Skeletal muscle satellite cell (primary cell): ENCODE data around the gene CELF4.

Experiments
- H3K27me3 ChIP-seq: 2 replicates; pipeline ENCODE4 v1.7.0; 2013; ENCODE audit warnings: low read length; ENCODE audit not compliant: control insufficient read depth, insufficient read depth
- H3K36me3 ChIP-seq: 2 replicates; pipeline ENCODE4 v1.7.0; 2013; ENCODE audit warnings: mild to moderate bottlenecking, control low read depth, low read length; ENCODE audit not compliant: insufficient read depth
- H3K4me1 ChIP-seq: 2 replicates; pipeline ENCODE4 v1.7.0; 2013; ENCODE audit warnings: low read length; ENCODE audit not compliant: control insufficient read depth, insufficient read depth
- H3K4me2 ChIP-seq: 2 replicates; pipeline ENCODE4 v1.7.0; 2013; ENCODE audit warnings: mild to moderate bottlenecking, low read length
- H3K4me3 ChIP-seq: 2 replicates; pipeline ENCODE4 v1.7.0; 2013; ENCODE audit warnings: low read length
- H3K9ac ChIP-seq: 2 replicates; pipeline ENCODE4 v1.7.0; 2013; ENCODE audit warnings: mild to moderate bottlenecking, low read depth, low read length, moderate library complexity
- H3K9me3 ChIP-seq: replicated peaks from 2 replicates; pipeline ENCODE4 v1.7.0; 2013; ENCODE audit warnings: mild to moderate bottlenecking, control low read depth, low read length

CELF4 gene

GRCh38 chr18:37554399-37554787 lies 11.2 kb downstream of the CELF4 start:
- Histone ChIP-seq H3K9me3 (no peaks in the 10 kb centered on the region), H3K4me1 (no peaks in the 10 kb centered on the region), H3K4me3 (no peak overlapping the region), H3K4me2 (no peak overlapping the region), H3K27me3 (no peaks in the 10 kb centered on the region), H3K36me3 (no peaks in the 10 kb centered on the region), H3K9ac (no peak overlapping the region)

- Histone ChIP-seq H3K4me2 (no peak overlapping the region), H3K36me3 (no peaks in the 10 kb centered on the region), H3K4me1 (no peaks in the 10 kb centered on the region), H3K4me3 (no peak overlapping the region), H3K9ac (no peak overlapping the region), H3K9me3 (no peaks in the 10 kb centered on the region), H3K27me3 (no peaks in the 10 kb centered on the region)
Measured at GRCh38 chr18:37553633-37554398, 11.8 kb downstream of the CELF4 start.

- Histone ChIP-seq H3K9ac (no peak overlapping the region), H3K9me3 (no peaks in the 10 kb centered on the region), H3K27me3 (no peaks in the 10 kb centered on the region), H3K4me2 (no peak overlapping the region), H3K36me3 (no peaks in the 10 kb centered on the region), H3K4me1 (no peaks in the 10 kb centered on the region), H3K4me3 (no peak overlapping the region)
Measured at GRCh38 chr18:37552286-37552685, 13.3 kb downstream of the CELF4 start.

- Histone ChIP-seq H3K27me3 (no peaks in the 10 kb centered on the region), H3K4me3 (no peak overlapping the region), H3K36me3 (no peaks in the 10 kb centered on the region), H3K4me1 (no peaks in the 10 kb centered on the region), H3K4me2 (no peak overlapping the region), H3K9me3 (no peaks in the 10 kb centered on the region), H3K9ac (no peak overlapping the region)
Measured at GRCh38 chr18:37551846-37552245, 13.8 kb downstream of the CELF4 start.

DNA sequence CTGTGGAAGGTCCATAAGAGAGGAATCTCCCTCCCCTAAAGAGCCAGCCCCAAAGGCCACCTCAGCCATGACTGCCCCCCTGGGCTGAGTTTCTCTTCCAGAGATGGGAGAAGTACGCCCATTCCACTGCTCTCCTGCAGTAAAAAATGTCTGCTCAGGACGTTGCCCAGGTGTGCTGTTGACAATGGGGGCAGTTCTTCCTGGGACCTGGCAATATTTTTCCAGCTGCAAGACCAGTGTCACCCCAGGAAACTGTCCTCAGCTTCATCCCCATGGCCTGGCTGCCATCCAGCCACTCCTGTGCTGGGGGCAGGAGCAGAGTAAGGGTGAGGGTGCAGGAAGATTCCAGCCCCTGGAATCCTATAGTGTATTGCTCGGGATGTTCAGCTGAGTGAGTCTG lies 14.3 kb downstream of the CELF4 start:
- Histone ChIP-seq H3K4me1 (no peaks in the 10 kb centered on the region), H3K4me3 (no peak overlapping the region), H3K4me2 (no peak overlapping the region), H3K36me3 (no peaks in the 10 kb centered on the region), H3K27me3 (no peaks in the 10 kb centered on the region), H3K9me3 (no peaks in the 10 kb centered on the region), H3K9ac (no peak overlapping the region)

GRCh38 chr18:37550118-37550875 lies 15.3 kb downstream of the CELF4 start:
- Histone ChIP-seq H3K36me3 (no peaks in the 10 kb centered on the region), H3K27me3 (peaks cover under 1% of the 10 kb centered on the region), H3K4me2 (no peak overlapping the region), H3K9ac (no peak overlapping the region), H3K9me3 (no peaks in the 10 kb centered on the region), H3K4me3 (no peak overlapping the region), H3K4me1 (no peaks in the 10 kb centered on the region)

DNA sequence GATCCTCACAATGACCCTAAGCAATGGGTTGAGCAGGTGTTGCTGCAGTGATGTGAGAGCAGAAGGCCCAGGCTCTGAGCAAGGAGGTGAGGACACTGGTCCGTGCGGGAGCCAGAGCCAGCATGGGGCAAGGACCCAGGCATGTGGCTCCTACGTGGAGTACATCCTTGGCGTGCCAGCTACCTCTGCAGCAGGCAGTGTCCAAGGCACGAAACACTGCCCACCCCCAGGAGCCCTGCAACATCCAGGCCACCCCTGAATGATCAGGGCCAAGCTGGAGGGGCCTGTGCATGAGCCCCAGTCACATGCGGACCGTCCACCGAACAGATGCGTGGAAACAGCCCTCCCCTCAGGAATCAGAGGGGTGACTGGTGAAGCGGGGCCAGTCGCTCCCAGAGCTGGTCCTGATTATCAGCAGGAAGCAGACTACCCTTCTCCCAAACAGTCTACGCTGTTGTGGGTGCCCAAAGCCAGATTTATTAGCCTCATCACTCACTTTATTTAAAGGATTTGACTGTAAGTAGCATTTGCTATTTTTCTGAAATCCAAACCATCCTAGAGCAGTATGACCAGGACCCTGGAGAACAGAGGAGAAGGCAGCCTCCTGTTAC lies 16.8 kb downstream of the CELF4 start:
- Histone ChIP-seq H3K9ac (no peak overlapping the region), H3K4me2 (no peak overlapping the region), H3K27me3 (peaks cover 7% of the 10 kb centered on the region), H3K4me3 (no peak overlapping the region), H3K9me3 (no peaks in the 10 kb centered on the region), H3K36me3 (no peaks in the 10 kb centered on the region), H3K4me1 (no peaks in the 10 kb centered on the region)

DNA sequence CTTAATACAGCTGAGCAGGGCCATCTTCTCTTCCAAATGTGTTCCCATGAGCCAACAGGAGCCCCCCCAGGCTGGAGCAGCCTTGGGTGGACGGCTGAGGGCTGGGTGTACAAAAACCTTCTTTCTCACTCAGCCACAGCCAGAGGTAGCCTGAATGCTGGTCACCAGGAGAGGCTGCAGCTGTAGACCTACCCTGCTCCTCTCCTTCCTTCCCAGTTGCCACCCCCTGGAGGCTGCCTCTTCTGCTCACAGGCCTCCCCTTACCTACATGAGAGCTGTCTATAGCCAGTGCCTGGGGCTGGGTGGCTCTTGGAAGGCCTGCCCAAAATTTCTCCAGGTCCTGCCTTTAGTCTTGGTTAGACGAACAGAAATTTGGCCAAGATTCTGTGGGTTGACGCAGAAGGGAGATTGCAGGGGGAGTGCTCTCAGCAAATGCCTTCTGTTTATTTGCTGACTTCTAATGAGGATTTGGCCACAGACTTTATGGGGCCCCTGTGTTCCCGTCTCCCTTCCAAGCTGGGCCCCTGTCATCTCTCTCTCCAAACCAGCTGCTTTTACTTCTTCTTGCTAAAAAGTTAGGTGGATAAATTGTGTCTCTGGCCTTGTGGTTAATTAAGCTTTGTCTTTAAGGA lies 18.3 kb downstream of the CELF4 start:
- Histone ChIP-seq H3K4me2 (no peak overlapping the region), H3K9me3 (no peaks in the 10 kb centered on the region), H3K27me3 (peaks cover 7% of the 10 kb centered on the region), H3K9ac (no peak overlapping the region), H3K36me3 (no peaks in the 10 kb centered on the region), H3K4me1 (no peaks in the 10 kb centered on the region), H3K4me3 (no peak overlapping the region)

DNA sequence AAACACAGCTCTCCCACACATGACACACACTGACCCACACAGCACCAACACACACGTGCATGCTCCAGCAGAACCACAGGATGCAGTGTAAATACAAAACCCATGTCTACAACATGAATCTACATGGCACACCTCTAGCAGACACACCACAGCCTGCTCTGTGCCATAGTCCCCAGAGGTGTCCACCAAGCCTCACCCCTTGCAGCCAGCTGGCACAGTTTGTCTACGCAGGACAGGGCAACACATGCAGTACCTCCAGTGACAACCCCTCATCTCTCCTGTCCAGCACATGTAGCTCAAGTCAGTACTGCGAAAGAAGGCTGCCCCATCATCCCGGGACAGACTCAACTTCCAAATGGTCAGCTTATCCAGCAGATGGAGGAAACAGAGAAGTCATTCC lies 18.9 kb downstream of the CELF4 start:
- Histone ChIP-seq H3K27me3 (peaks cover 7% of the 10 kb centered on the region), H3K4me1 (no peaks in the 10 kb centered on the region), H3K4me3 (no peak overlapping the region), H3K36me3 (no peaks in the 10 kb centered on the region), H3K9me3 (no peaks in the 10 kb centered on the region), H3K4me2 (no peak overlapping the region), H3K9ac (no peak overlapping the region)

- Histone ChIP-seq H3K36me3 (no peaks in the 10 kb centered on the region), H3K4me2 (no peak overlapping the region), H3K9me3 (no peaks in the 10 kb centered on the region), H3K4me1 (no peaks in the 10 kb centered on the region), H3K4me3 (no peak overlapping the region), H3K27me3 (peaks cover 7% of the 10 kb centered on the region), H3K9ac (no peak overlapping the region)
Measured at GRCh38 chr18:37546272-37546537, 19.4 kb downstream of the CELF4 start.

- Histone ChIP-seq H3K4me3 (no peak overlapping the region), H3K4me1 (no peaks in the 10 kb centered on the region), H3K27me3 (peaks cover 7% of the 10 kb centered on the region), H3K4me2 (no peak overlapping the region), H3K9ac (no peak overlapping the region), H3K36me3 (no peaks in the 10 kb centered on the region), H3K9me3 (no peaks in the 10 kb centered on the region)
Measured at GRCh38 chr18:37545461-37546271, 19.9 kb downstream of the CELF4 start.
